ENCODE data around the gene B3GLCT. TPM values are rescaled to one million over a fixed set of nuclear protein-coding genes. Genes with fewer than 3 reads are reported as not detected.
"Not testable (repeated sequence)": the region's sequence is repeated elsewhere in the genome, so short reads cannot be mapped to it uniquely, and the experiment has no call there.

B3GLCT gene
- polyA plus RNA-seq, 1 of the 3 experiments (the other 2 are of a cell fraction), result 2.4 TPM

- no peak overlapping the region for H2AFZ ChIP-seq (ENCODE audit: low read depth)
- ChIA-PET POLR2A (no interaction called here), CTCF (interaction anchor here (0.7 to 1.8 kb wide), 5 partner anchors 22 to 250 kb away, joined by 3 to 7 read pairs (median 5); partner anchors contain the start of gene B3GLCT)
- no peak overlapping the region for H3K4me3 ChIP-seq (ENCODE audit: low read depth in 2 of 2, low read length in 1 of 2)
- H3K27ac ChIP-seq (ENCODE audit: low read depth in 2 of 2, low read length in 1 of 2), result no peak overlapping the region
- H3K9ac ChIP-seq, result no peak overlapping the region
- no peaks in the 10 kb centered on the region for H3K27me3 ChIP-seq (ENCODE audit: insufficient read depth)
- no peaks in the 10 kb centered on the region for H3K79me2 ChIP-seq (ENCODE audit: insufficient read depth)
- no peaks in the 10 kb centered on the region for H3K4me1 ChIP-seq (ENCODE audit: control insufficient read depth in 1 of 2, insufficient read depth in 2 of 2, low read depth in 1 of 2, low read length in 1 of 2)
- H3K9me2 ChIP-seq, result no peaks in the 10 kb centered on the region
- no peaks in the 10 kb centered on the region for H3F3A ChIP-seq (replicated peaks; ENCODE audit: insufficient read depth)
- no peaks in the 10 kb centered on the region for H3K9me3 ChIP-seq
- no peak overlapping the region for H3K4me2 ChIP-seq
- no peak for TF ChIP-seq MXI1 (IDR thresholded peaks at IDR 0.05; ENCODE audit: low read depth, low read length)
- no peak for TF ChIP-seq JUND (IDR thresholded peaks at IDR 0.05)
- TF ChIP-seq SMC3 (IDR thresholded peaks at IDR 0.05; ENCODE audit: low read depth, low read length), result no peak; the same call in 1 of the 2 replicates
- peak; percentile 52 for TF ChIP-seq RAD21 (IDR thresholded peaks at IDR 0.05; ENCODE audit: low read length)
- TF ChIP-seq, protein P1, sequence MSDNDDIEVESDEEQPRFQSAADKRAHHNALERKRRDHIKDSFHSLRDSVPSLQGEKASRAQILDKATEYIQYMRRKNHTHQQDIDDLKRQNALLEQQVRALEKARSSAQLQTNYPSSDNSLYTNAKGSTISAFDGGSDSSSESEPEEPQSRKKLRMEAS (IDR thresholded peaks at IDR 0.05; ENCODE audit: low read depth), result no peak
- peak; percentile 54 for TF ChIP-seq CTCF (IDR thresholded peaks at IDR 0.05)
- no peak for TF ChIP-seq POLR2AphosphoS5 (IDR thresholded peaks at IDR 0.05; ENCODE audit: low read depth, low read length)
- no peak for TF ChIP-seq TAF1 (IDR thresholded peaks at IDR 0.05; ENCODE audit: borderline replicate concordance, low read depth, low read length)
- no peak for TF ChIP-seq NFIC (IDR thresholded peaks at IDR 0.05; ENCODE audit: borderline replicate concordance)
- H3K36me3 ChIP-seq (replicated peaks in 1 of 2; ENCODE audit: control insufficient read depth in 1 of 2, insufficient read depth in 2 of 2, low read length in 1 of 2), result no peaks in the 10 kb centered on the region
- no peak for DNase-seq
- 86% methylated on average over 3 of the region's 3 CpGs for WGBS (ENCODE audit: low lambda C conversion rate)
- no peaks in the 10 kb centered on the region for H4K20me1 ChIP-seq (ENCODE audit: insufficient read depth)
Measured at GRCh38 chr13:31174018-31174417, 25.8 kb upstream of the B3GLCT start.

GRCh38 chr13:31175847-31176532 lies 23.8 kb upstream of the B3GLCT start:
- H3K36me3 ChIP-seq (replicated peaks in 1 of 2; ENCODE audit: control insufficient read depth in 1 of 2, insufficient read depth in 2 of 2, low read length in 1 of 2), result no peaks in the 10 kb centered on the region
- H4K20me1 ChIP-seq (ENCODE audit: insufficient read depth), result no peaks in the 10 kb centered on the region
- H3K9ac ChIP-seq, result no peak overlapping the region
- H3F3A ChIP-seq (replicated peaks; ENCODE audit: insufficient read depth), result no peaks in the 10 kb centered on the region
- no peaks in the 10 kb centered on the region for H3K9me3 ChIP-seq
- no peak overlapping the region for H3K4me3 ChIP-seq (ENCODE audit: low read depth in 2 of 2, low read length in 1 of 2)
- ChIA-PET POLR2A (no interaction called here), CTCF (interaction anchor here (0.7 to 2.0 kb wide), 2 partner anchors 24 to 60 kb away, joined by 3 to 5 read pairs; partner anchors contain the start of gene B3GLCT)
- 94% methylated on average over 3 of the region's 3 CpGs for WGBS (ENCODE audit: low lambda C conversion rate)
- H3K27me3 ChIP-seq (ENCODE audit: insufficient read depth), result no peaks in the 10 kb centered on the region
- DNase-seq, result no peak
- no peaks in the 10 kb centered on the region for H3K79me2 ChIP-seq (ENCODE audit: insufficient read depth)
- no peaks in the 10 kb centered on the region for H3K4me1 ChIP-seq (ENCODE audit: control insufficient read depth in 1 of 2, insufficient read depth in 2 of 2, low read depth in 1 of 2, low read length in 1 of 2)
- no peak overlapping the region for H2AFZ ChIP-seq (ENCODE audit: low read depth)
- TF ChIP-seq TAF1 (IDR thresholded peaks at IDR 0.05; ENCODE audit: borderline replicate concordance, low read depth, low read length), result no peak
- TF ChIP-seq NFIC (IDR thresholded peaks at IDR 0.05; ENCODE audit: borderline replicate concordance), result no peak
- no peaks in the 10 kb centered on the region for H3K9me2 ChIP-seq
- no peak overlapping the region for H3K4me2 ChIP-seq
- H3K27ac ChIP-seq (ENCODE audit: low read depth in 2 of 2, low read length in 1 of 2), result no peak overlapping the region

GRCh38 chr13:31177813-31178495 lies 21.8 kb upstream of the B3GLCT start:
- H3K4me3 ChIP-seq (ENCODE audit: low read depth in 2 of 2, low read length in 1 of 2); H2AFZ ChIP-seq (ENCODE audit: low read depth); DNase-seq; H4K20me1 ChIP-seq (ENCODE audit: insufficient read depth); H3K4me1 ChIP-seq (ENCODE audit: control insufficient read depth in 1 of 2, insufficient read depth in 2 of 2, low read depth in 1 of 2, low read length in 1 of 2); H3K9ac ChIP-seq; H3K9me3 ChIP-seq; H3K9me2 ChIP-seq; H3K27ac ChIP-seq (ENCODE audit: low read depth in 2 of 2, low read length in 1 of 2); H3F3A ChIP-seq (replicated peaks; ENCODE audit: insufficient read depth); H3K4me2 ChIP-seq; POLR2A ChIA-PET; H3K79me2 ChIP-seq (ENCODE audit: insufficient read depth); H3K27me3 ChIP-seq (ENCODE audit: insufficient read depth); H3K36me3 ChIP-seq (replicated peaks in 1 of 2; ENCODE audit: control insufficient read depth in 1 of 2, insufficient read depth in 2 of 2, low read length in 1 of 2): not testable (repeated sequence)
- WGBS (ENCODE audit: low lambda C conversion rate), result 81% methylated on average over 12 of the region's 12 CpGs
- CTCF ChIA-PET, result interaction anchor here (1.1 kb wide), 1 partner anchor 10 kb away, joined by 3 read pairs; no protein-coding TSS in a partner anchor
